Measurements from ENCODE around the gene SBK1.

The SBK1 gene

GRCh38 chr16:28282045-28282444 is 10.3 kb upstream of the SBK1 start:
- Histone ChIP-seq H3K9me3 (ENCODE audit: control insufficient read depth, insufficient read depth, low read depth, low read length) (no peaks in the 10 kb centered on the region), H3K27me3 (ENCODE audit: control insufficient read depth, insufficient read depth, low read length) (peaks cover 6% of the 10 kb centered on the region), H3K4me1 (ENCODE audit: control insufficient read depth, insufficient read depth, low read length) (0 out of 2 replicates have a peak, but pooled peaks cover 7% of the 10 kb centered on the region)

GRCh38 chr16:28283173-28283572 is 9.2 kb upstream of the SBK1 start:
- no peaks in the 10 kb centered on the region; the same call in 1 of the 2 replicates for H3K36me3 ChIP-seq (ENCODE audit: control insufficient read depth, insufficient read depth, low read length)
- H3K4me1 ChIP-seq (ENCODE audit: control insufficient read depth, insufficient read depth, low read length), result 0 out of 2 replicates have a peak, but pooled peaks cover 7% of the 10 kb centered on the region
- no peaks in the 10 kb centered on the region for H3K9me3 ChIP-seq (ENCODE audit: control insufficient read depth, insufficient read depth, low read depth, low read length)
- H3K4me3 ChIP-seq (ENCODE audit: low read depth, low read length), result no peak overlapping the region
- H3K9ac ChIP-seq (ENCODE audit: low read length), result no peak overlapping the region
- no peaks in the 10 kb centered on the region for H3K27me3 ChIP-seq (ENCODE audit: control insufficient read depth, insufficient read depth, low read length)
- H3K27ac ChIP-seq (ENCODE audit: low read depth, low read length), result no peak overlapping the region

More at GRCh38 chr16:28282045-28282444, 10.3 kb upstream of the SBK1 start:
- no peak overlapping the region for H3K9ac ChIP-seq (ENCODE audit: low read length)
- no peak overlapping the region for H3K4me3 ChIP-seq (ENCODE audit: low read depth, low read length)
- H3K27ac ChIP-seq (ENCODE audit: low read depth, low read length), result no peak overlapping the region
- no peaks in the 10 kb centered on the region for H3K36me3 ChIP-seq (ENCODE audit: control insufficient read depth, insufficient read depth, low read length)

GRCh38 chr16:28283798-28284577 is 8.3 kb upstream of the SBK1 start:
- H3K27ac ChIP-seq (ENCODE audit: low read depth, low read length), result no peak overlapping the region
- no peak overlapping the region for H3K4me3 ChIP-seq (ENCODE audit: low read depth, low read length)
- H3K9me3 ChIP-seq (ENCODE audit: control insufficient read depth, insufficient read depth, low read depth, low read length), result no peaks in the 10 kb centered on the region
- H3K4me1 ChIP-seq (ENCODE audit: control insufficient read depth, insufficient read depth, low read length), result peaks cover 10% of the 10 kb centered on the region
- H3K9ac ChIP-seq (ENCODE audit: low read length), result no peak overlapping the region
- H3K27me3 ChIP-seq (ENCODE audit: control insufficient read depth, insufficient read depth, low read length), result no peaks in the 10 kb centered on the region
- H3K36me3 ChIP-seq (ENCODE audit: control insufficient read depth, insufficient read depth, low read length), result no peaks in the 10 kb centered on the region; the same call in 1 of the 2 replicates

- no peaks in the 10 kb centered on the region; the same call in 1 of the 2 replicates for H3K36me3 ChIP-seq (ENCODE audit: control insufficient read depth, insufficient read depth, low read length)
- no peak overlapping the region for H3K27ac ChIP-seq (ENCODE audit: low read depth, low read length)
- no peak overlapping the region for H3K4me3 ChIP-seq (ENCODE audit: low read depth, low read length)
- H3K4me1 ChIP-seq (ENCODE audit: control insufficient read depth, insufficient read depth, low read length), result peaks cover 15% of the 10 kb centered on the region
- H3K9ac ChIP-seq (ENCODE audit: low read length), result no peak overlapping the region
- H3K27me3 ChIP-seq (ENCODE audit: control insufficient read depth, insufficient read depth, low read length), result no peaks in the 10 kb centered on the region
- no peaks in the 10 kb centered on the region for H3K9me3 ChIP-seq (ENCODE audit: control insufficient read depth, insufficient read depth, low read depth, low read length)
Observed at GRCh38 chr16:28285649-28286048, 6.7 kb upstream of the SBK1 start.

- peaks cover 18% of the 10 kb centered on the region for H3K4me1 ChIP-seq (ENCODE audit: control insufficient read depth, insufficient read depth, low read length)
- no peaks in the 10 kb centered on the region; the same call in 1 of the 2 replicates for H3K36me3 ChIP-seq (ENCODE audit: control insufficient read depth, insufficient read depth, low read length)
Observed at GRCh38 chr16:28288114-28288513, 4.2 kb upstream of the SBK1 start.

GRCh38 chr16:28289048-28289447 is 3.3 kb upstream of the SBK1 start:
- H3K9me3 ChIP-seq (ENCODE audit: control insufficient read depth, insufficient read depth, low read depth, low read length), result no peaks in the 10 kb centered on the region
- no peak overlapping the region for H3K4me3 ChIP-seq (ENCODE audit: low read depth, low read length)
- no peaks in the 10 kb centered on the region; the same call in 1 of the 2 replicates for H3K36me3 ChIP-seq (ENCODE audit: control insufficient read depth, insufficient read depth, low read length)
- H3K27ac ChIP-seq (ENCODE audit: low read depth, low read length), result no peak overlapping the region
- H3K4me1 ChIP-seq (ENCODE audit: control insufficient read depth, insufficient read depth, low read length), result peaks cover 18% of the 10 kb centered on the region
- no peaks in the 10 kb centered on the region; the same call in 1 of the 2 replicates for H3K27me3 ChIP-seq (ENCODE audit: control insufficient read depth, insufficient read depth, low read length)
- H3K9ac ChIP-seq (ENCODE audit: low read length), result no peak overlapping the region

More at GRCh38 chr16:28288114-28288513, 4.2 kb upstream of the SBK1 start:
- Histone ChIP-seq H3K9me3 (ENCODE audit: control insufficient read depth, insufficient read depth, low read depth, low read length) (no peaks in the 10 kb centered on the region), H3K27me3 (ENCODE audit: control insufficient read depth, insufficient read depth, low read length) (no peaks in the 10 kb centered on the region), H3K27ac (ENCODE audit: low read depth, low read length) (no peak overlapping the region), H3K9ac (ENCODE audit: low read length) (no peak overlapping the region), H3K4me3 (ENCODE audit: low read depth, low read length) (no peak overlapping the region)

- Histone ChIP-seq H3K9me3 (ENCODE audit: control insufficient read depth, insufficient read depth, low read depth, low read length) (no peaks in the 10 kb centered on the region), H3K4me1 (ENCODE audit: control insufficient read depth, insufficient read depth, low read length) (peaks cover 17% of the 10 kb centered on the region), H3K9ac (ENCODE audit: low read length) (no peak overlapping the region), H3K36me3 (ENCODE audit: control insufficient read depth, insufficient read depth, low read length) (peaks cover 2% of the 10 kb centered on the region; the same call in 1 of the 2 replicates), H3K4me3 (ENCODE audit: low read depth, low read length) (peak overlapping the region; percentile 46), H3K27me3 (ENCODE audit: control insufficient read depth, insufficient read depth, low read length) (no peaks in the 10 kb centered on the region; the same call in 1 of the 2 replicates), H3K27ac (ENCODE audit: low read depth, low read length) (no peak overlapping the region)
Observed at GRCh38 chr16:28289939-28290858, 2.1 kb upstream of the SBK1 start.

- Histone ChIP-seq H3K9ac (ENCODE audit: low read length) (no peak overlapping the region), H3K27me3 (ENCODE audit: control insufficient read depth, insufficient read depth, low read length) (no peaks in the 10 kb centered on the region; the same call in 1 of the 2 replicates), H3K27ac (ENCODE audit: low read depth, low read length) (no peak overlapping the region), H3K4me3 (ENCODE audit: low read depth, low read length) (peak overlapping the region; percentile 46), H3K36me3 (ENCODE audit: control insufficient read depth, insufficient read depth, low read length) (peaks cover 5% of the 10 kb centered on the region; the same call in 1 of the 2 replicates), H3K9me3 (ENCODE audit: control insufficient read depth, insufficient read depth, low read depth, low read length) (no peaks in the 10 kb centered on the region), H3K4me1 (ENCODE audit: control insufficient read depth, insufficient read depth, low read length) (peaks cover 17% of the 10 kb centered on the region)
Observed at GRCh38 chr16:28290859-28291254, 1.5 kb upstream of the SBK1 start.

- H3K4me1 ChIP-seq (ENCODE audit: control insufficient read depth, insufficient read depth, low read length), result peaks cover 23% of the 10 kb centered on the region
- H3K27ac ChIP-seq (ENCODE audit: low read depth, low read length), result peak overlapping the region; percentile 75
- no peaks in the 10 kb centered on the region; the same call in 1 of the 2 replicates for H3K27me3 ChIP-seq (ENCODE audit: control insufficient read depth, insufficient read depth, low read length)
- peaks cover 5% of the 10 kb centered on the region; the same call in 1 of the 2 replicates for H3K36me3 ChIP-seq (ENCODE audit: control insufficient read depth, insufficient read depth, low read length)
- H3K4me3 ChIP-seq (ENCODE audit: low read depth, low read length), result peak overlapping the region; percentile 93
- H3K9me3 ChIP-seq (ENCODE audit: control insufficient read depth, insufficient read depth, low read depth, low read length), result no peaks in the 10 kb centered on the region
- H3K9ac ChIP-seq (ENCODE audit: low read length), result peak overlapping the region; percentile 77
Observed at GRCh38 chr16:28292731-28293600, 641 bp downstream of the SBK1 start.

- no peaks in the 10 kb centered on the region; the same call in 1 of the 2 replicates for H3K27me3 ChIP-seq (ENCODE audit: control insufficient read depth, insufficient read depth, low read length)
- H3K4me3 ChIP-seq (ENCODE audit: low read depth, low read length), result peak overlapping the region; percentile 93
- H3K4me1 ChIP-seq (ENCODE audit: control insufficient read depth, insufficient read depth, low read length), result peaks cover 29% of the 10 kb centered on the region
- peaks cover 5% of the 10 kb centered on the region; the same call in 1 of the 2 replicates for H3K36me3 ChIP-seq (ENCODE audit: control insufficient read depth, insufficient read depth, low read length)
- H3K27ac ChIP-seq (ENCODE audit: low read depth, low read length), result peak overlapping the region; percentile 75
- H3K9ac ChIP-seq (ENCODE audit: low read length), result peak overlapping the region; percentile 77
- no peaks in the 10 kb centered on the region for H3K9me3 ChIP-seq (ENCODE audit: control insufficient read depth, insufficient read depth, low read depth, low read length)
Observed at GRCh38 chr16:28293601-28293960, 1.3 kb downstream of the SBK1 start.

All from HUES6 (cell line).